Endothelial cell of umbilical vein (primary cell): ENCODE results near the gene DPH1. TPM values are rescaled to one million over a fixed set of nuclear protein-coding genes. Genes with fewer than 3 reads are reported as not detected.

ENCODE experiments used
- BruUV-seq: library from RNA; stranded (reverse); fragments of 400-500 nt; replicated peaks from 2 replicates; lab custom pipeline; 2021; lab: Mats Ljungman, UMichigan
- CTCF ChIA-PET: fragments of 300-600, 350-600 bp; sonication (Branson Sonifier 250); formaldehyde crosslinking; loops from one replicate; lab custom pipeline; 2021; ENCODE audit warnings: antibody characterized with exemption, inconsistent platforms; lab: Charles Lee
- POLR2A ChIA-PET: fragments of 300-600, 350-600 bp; sonication (Branson Sonifier 250); formaldehyde crosslinking; loops from one replicate; lab custom pipeline; 2021; ENCODE audit warnings: antibody characterized with exemption, inconsistent platforms; lab: Charles Lee
- DNase-seq: peaks from one replicate; pipeline ENCODE4 v3.0.0-alpha.2; 2011; ENCODE audit warnings: low read depth, low spot score
- FAIRE-seq: peaks from 2 replicates; lab custom pipeline; 2011; peaks lifted over from hg19 to GRCh38; lab: Jason Lieb, UNC
- H2AFZ ChIP-seq: 2 replicates; pipeline ENCODE4 v1.6.0; 2012; ENCODE audit warnings: low read depth, low read length, control low read depth, inconsistent platforms
- H3K27ac ChIP-seq: 2 replicates; pipeline ENCODE4 v1.5.1; 2011; ENCODE audit warnings: low read depth, mild to moderate bottlenecking, control low read depth, low read length, moderate library complexity; ENCODE audit not compliant: insufficient read depth
- H3K27me3 ChIP-seq, 2 experiments: 2 replicates each; pipeline versions ENCODE4 v1.6.0 to v1.6.1; 2011; ENCODE audit warnings: low read length in 2 of 2, mixed read lengths in 1 of 2; ENCODE audit not compliant: control insufficient read depth in 2 of 2, insufficient read depth in 2 of 2
- H3K36me3 ChIP-seq, 2 experiments: 2 replicates in 1 of 2; 3 replicates in 1 of 2; pipeline ENCODE4 v1.5.1; 2011; ENCODE audit warnings: low read length in 2 of 2, mild to moderate bottlenecking in 1 of 2, moderate library complexity in 1 of 2; ENCODE audit not compliant: control insufficient read depth in 2 of 2, insufficient read depth in 2 of 2; ENCODE audit errors: extremely low read depth in 1 of 2
- H3K4me1 ChIP-seq: 3 replicates; pipeline ENCODE4 v1.5.1; 2011; ENCODE audit warnings: mild to moderate bottlenecking, low read length; ENCODE audit not compliant: control insufficient read depth, insufficient read depth; ENCODE audit errors: extremely low read depth
- H3K4me2 ChIP-seq: 2 replicates; pipeline ENCODE4 v1.6.1; 2011; ENCODE audit warnings: low read length, control low read depth, mixed read lengths; ENCODE audit not compliant: insufficient read depth
- H3K4me3 ChIP-seq, 3 experiments: fragments of 200-600 bp in 1 of 3; sonication (generic), shearing (Covaris generic) in 1 of 3; replicated peaks in 1 of 3; 2 replicates each; pipeline ENCODE4 v1.5.1; 2011 to 2016; ENCODE audit warnings: control low read depth in 3 of 3, low read length in 3 of 3, mild to moderate bottlenecking in 2 of 3, inconsistent platforms in 1 of 3, low read depth in 1 of 3, moderate library complexity in 1 of 3; ENCODE audit not compliant: insufficient read depth in 1 of 3
- H3K79me2 ChIP-seq: 2 replicates; pipeline ENCODE4 v1.6.0; 2012; ENCODE audit warnings: low read length, inconsistent platforms; ENCODE audit not compliant: control insufficient read depth, insufficient read depth
- H3K9ac ChIP-seq: replicated peaks from 2 replicates; pipeline ENCODE3; 2011; ENCODE audit warnings: low read length, control low read depth; ENCODE audit not compliant: insufficient read depth; ENCODE audit errors: extremely low read depth
- H3K9me1 ChIP-seq: replicated peaks from 3 replicates; pipeline ENCODE4 v1.6.0; 2011; ENCODE audit warnings: mild to moderate bottlenecking, low read length; ENCODE audit not compliant: control insufficient read depth, insufficient read depth; ENCODE audit errors: extremely low read depth
- H3K9me3 ChIP-seq: replicated peaks from 2 replicates; pipeline ENCODE4 v1.5.1; 2012; ENCODE audit warnings: low read length, inconsistent platforms; ENCODE audit not compliant: control insufficient read depth, insufficient read depth
- H4K20me1 ChIP-seq: replicated peaks from 2 replicates; pipeline ENCODE3; 2011; ENCODE audit warnings: mild to moderate bottlenecking, low read length; ENCODE audit not compliant: control insufficient read depth, insufficient read depth; ENCODE audit errors: extremely low read depth
- EZH2 ChIP-seq: IDR thresholded peaks from 2 replicates; pipeline ENCODE4 v1.6.1; 2012; ENCODE audit warnings: borderline replicate concordance, low read depth, mild to moderate bottlenecking, moderate library complexity, low read length, inconsistent platforms; ENCODE audit not compliant: severe bottlenecking
- GATA2 ChIP-seq: IDR thresholded peaks from 2 replicates; pipeline ENCODE4 v1.7.0; 2011; ENCODE audit warnings: low read depth, mild to moderate bottlenecking, moderate library complexity, mixed read lengths, low read length; ENCODE audit not compliant: insufficient read length, insufficient read depth
- JUN ChIP-seq: IDR thresholded peaks from 2 replicates; pipeline ENCODE4 v1.6.1; 2011; ENCODE audit warnings: borderline replicate concordance, low read depth; ENCODE audit not compliant: insufficient read length, insufficient read depth
- MYC ChIP-seq: IDR thresholded peaks from one replicate; pipeline ENCODE4 v1.6.1; 2011; ENCODE audit warnings: mild to moderate bottlenecking, low read depth, low read length
- dilution Hi-C: fragments of 300-500 bp; cut with MboI; formaldehyde crosslinking; loops from one replicate; pipeline ENCODE4 v1.15.0; 2019; ENCODE audit warnings: low sequenced_read_pairs; ENCODE audit not compliant: extremely low pct_ligation_motif_present
- intact Hi-C: fragments of 100-400 bp; cut with micrococcal nuclease; formaldehyde crosslinking; loops from one replicate; pipeline ENCODE4 v1.10.0; 2022
- polyA plus RNA-seq, 4 experiments: library from polyadenylated mRNA; depleted of rRNA in 3 of 4; stranded (reverse) in 3 of 4; unstranded in 1 of 4; fragments of >200 nt; gene quantifications; 2 replicates each; pipeline versions ENCODE4 v1.2.1 to v1.2.3, GENCODE V29; 2011 to 2012; ENCODE audit warnings: missing spikeins in 1 of 4
- total RNA-seq: library from RNA; stranded (reverse); gene quantifications from 2 replicates; pipeline ENCODE4 v1.2.3, GENCODE V29; 2021

The DPH1 gene
- total and polyA plus RNA-seq, 2 donors (not counting 3 experiments of a cell fraction or from before 2014, with no cell fraction given) = 37.8 to 45.6 TPM

DNA sequence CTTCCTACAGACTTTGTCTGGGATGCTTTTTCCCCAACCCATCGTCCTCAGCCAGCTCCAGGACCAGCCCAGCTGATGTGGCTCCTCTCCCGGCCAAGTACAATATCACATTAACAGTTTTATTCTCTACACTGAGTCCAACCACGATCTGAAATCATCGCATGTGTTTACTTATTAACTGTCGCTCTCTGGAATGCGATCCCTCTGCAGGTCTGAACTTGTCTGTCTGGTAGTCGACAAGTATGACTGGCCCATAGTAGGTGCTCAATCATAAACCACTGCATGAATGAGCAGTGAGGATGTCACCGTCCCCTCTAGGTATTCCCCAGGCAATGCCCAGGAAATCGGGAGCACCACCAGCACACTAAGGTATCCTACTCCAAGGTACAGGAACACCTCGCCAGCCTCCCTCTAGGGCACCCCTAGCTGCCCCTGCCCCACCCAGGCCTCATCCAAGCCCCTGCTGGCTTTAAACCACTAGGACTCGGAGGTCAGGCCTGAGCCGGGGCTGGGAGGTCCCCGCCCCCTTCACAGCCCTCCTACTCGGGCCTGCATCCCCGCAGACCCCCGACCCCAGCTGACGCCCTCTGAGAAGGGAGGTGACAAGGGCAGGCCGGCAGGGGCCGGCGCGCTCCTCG, 32.5 kb upstream of the DPH1 start:
- no peak overlapping the region for H3K9ac ChIP-seq
- H2AFZ ChIP-seq = no peak overlapping the region
- no peaks in the 10 kb centered on the region for H3K9me1 ChIP-seq
- no peaks in the 10 kb centered on the region for H3K79me2 ChIP-seq
- H3K9me3 ChIP-seq = no peaks in the 10 kb centered on the region
- no peaks in the 10 kb centered on the region for H4K20me1 ChIP-seq
- ChIA-PET POLR2A (no interaction called here), CTCF (interaction anchor here (1.8 kb wide), 1 partner anchor 89 kb away, joined by 6 read pairs; no protein-coding TSS in a partner anchor)
- dilution Hi-C loops (no loop called here), intact Hi-C loops (no loop called here)
- H3K27ac ChIP-seq = no peak overlapping the region
- DNase-seq (no peak), FAIRE-seq (no peak)
- H3K4me2 ChIP-seq = no peak overlapping the region
- H3K27me3 ChIP-seq = peaks cover 12 to 20% of the 10 kb centered on the region in 2 experiments
- BruUV-seq = no TSS peak
- no peaks in the 10 kb centered on the region for H3K36me3 ChIP-seq
- H3K4me3 ChIP-seq = no peak overlapping the region
- TF ChIP-seq MYC = no peak
- TF ChIP-seq GATA2 = no peak
- TF ChIP-seq EZH2 = peak; percentile 22
- no peak for TF ChIP-seq JUN
- peaks cover 4% of the 10 kb centered on the region for H3K4me1 ChIP-seq

- dilution Hi-C loops = no loop called here
- H3K36me3 ChIP-seq = no peaks in the 10 kb centered on the region
- CTCF ChIA-PET = interaction anchor here (0.7 to 1.8 kb wide), 2 partner anchors 89 to 95 kb away, joined by 5 to 6 read pairs; no protein-coding TSS in a partner anchor
- H3K4me1 ChIP-seq = peaks cover 4% of the 10 kb centered on the region
- H3K79me2 ChIP-seq = no peaks in the 10 kb centered on the region
- H3K4me3 ChIP-seq = peak overlapping the region in 1 of 3 experiments; percentile 31
- H3K27me3 ChIP-seq = peaks cover 12 to 20% of the 10 kb centered on the region in 2 experiments
- FAIRE-seq (no peak), DNase-seq (no peak)
- intact Hi-C loops = no loop called here
- no peak for TF ChIP-seq GATA2
- peak; percentile 56 for TF ChIP-seq EZH2
- no peak overlapping the region for H3K4me2 ChIP-seq
- no peak overlapping the region for H3K9ac ChIP-seq
- no peaks in the 10 kb centered on the region for H4K20me1 ChIP-seq
- H2AFZ ChIP-seq = peak overlapping the region; percentile 30
- no peak overlapping the region for H3K27ac ChIP-seq
- H3K9me3 ChIP-seq = no peaks in the 10 kb centered on the region
- no TSS peak for BruUV-seq
- POLR2A ChIA-PET = no interaction called here
- H3K9me1 ChIP-seq = no peaks in the 10 kb centered on the region
Observed at GRCh38 chr17:1997927-1998742, 31.8 kb upstream of the DPH1 start.
